Measurements from ENCODE around the gene ARHGEF26.

Gene ARHGEF26

GRCh38 chr3:154144825-154145465 is 23.8 kb downstream of the ARHGEF26 start:
- in situ Hi-C loops (cut with MboI; ENCODE audit: low pct_unique_long_range_greater_than_20kb, low sequenced_read_pairs, unreplicated experiment): no loop called here
- no peak for DNase-seq (ENCODE audit: low spot score)
- TF ChIP-seq, protein P1, sequence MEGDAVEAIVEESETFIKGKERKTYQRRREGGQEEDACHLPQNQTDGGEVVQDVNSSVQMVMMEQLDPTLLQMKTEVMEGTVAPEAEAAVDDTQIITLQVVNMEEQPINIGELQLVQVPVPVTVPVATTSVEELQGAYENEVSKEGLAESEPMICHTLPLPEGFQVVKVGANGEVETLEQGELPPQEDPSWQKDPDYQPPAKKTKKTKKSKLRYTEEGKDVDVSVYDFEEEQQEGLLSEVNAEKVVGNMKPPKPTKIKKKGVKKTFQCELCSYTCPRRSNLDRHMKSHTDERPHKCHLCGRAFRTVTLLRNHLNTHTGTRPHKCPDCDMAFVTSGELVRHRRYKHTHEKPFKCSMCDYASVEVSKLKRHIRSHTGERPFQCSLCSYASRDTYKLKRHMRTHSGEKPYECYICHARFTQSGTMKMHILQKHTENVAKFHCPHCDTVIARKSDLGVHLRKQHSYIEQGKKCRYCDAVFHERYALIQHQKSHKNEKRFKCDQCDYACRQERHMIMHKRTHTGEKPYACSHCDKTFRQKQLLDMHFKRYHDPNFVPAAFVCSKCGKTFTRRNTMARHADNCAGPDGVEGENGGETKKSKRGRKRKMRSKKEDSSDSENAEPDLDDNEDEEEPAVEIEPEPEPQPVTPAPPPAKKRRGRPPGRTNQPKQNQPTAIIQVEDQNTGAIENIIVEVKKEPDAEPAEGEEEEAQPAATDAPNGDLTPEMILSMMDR (IDR thresholded peaks at IDR 0.05; ENCODE audit: extremely low read depth, insufficient read depth, missing control alignments): no peak

GRCh38 chr3:154148541-154148940 is 27.4 kb downstream of the ARHGEF26 start:
- in situ Hi-C loops (cut with MboI; ENCODE audit: low pct_unique_long_range_greater_than_20kb, low sequenced_read_pairs, unreplicated experiment): no loop called here

DNA sequence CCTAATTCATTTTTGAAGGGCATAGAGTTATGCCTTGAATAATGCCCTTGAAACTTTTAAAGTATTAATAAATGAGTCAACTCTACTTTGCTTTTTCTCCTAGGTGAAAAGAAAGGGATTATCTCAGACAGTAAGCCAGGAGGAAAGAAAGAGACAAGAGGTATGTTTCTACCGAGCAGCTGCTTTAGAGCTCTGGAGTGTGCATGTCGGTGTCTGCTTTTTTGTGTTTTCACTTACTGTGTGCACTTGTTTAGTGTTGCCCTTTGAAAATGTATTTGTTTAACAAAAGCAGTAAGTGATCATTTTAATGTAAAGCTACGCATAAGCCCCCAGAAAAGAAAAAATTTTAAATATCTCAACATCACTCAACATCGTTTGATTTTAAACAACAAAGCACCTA is 28.1 kb downstream of the ARHGEF26 start:
- in situ Hi-C loops (cut with MboI; ENCODE audit: low pct_unique_long_range_greater_than_20kb, low sequenced_read_pairs, unreplicated experiment): no loop called here
- DNase-seq (ENCODE audit: low spot score): no peak
- TF ChIP-seq, protein P1 (IDR thresholded peaks at IDR 0.05; ENCODE audit: extremely low read depth, insufficient read depth, missing control alignments): no peak

More at GRCh38 chr3:154148541-154148940, 27.4 kb downstream of the ARHGEF26 start:
- DNase-seq (ENCODE audit: low spot score): no peak
- TF ChIP-seq, protein P1 (IDR thresholded peaks at IDR 0.05; ENCODE audit: extremely low read depth, insufficient read depth, missing control alignments): no peak

- TF ChIP-seq, protein P1 (IDR thresholded peaks at IDR 0.05; ENCODE audit: extremely low read depth, insufficient read depth, missing control alignments): no peak
- in situ Hi-C loops (cut with MboI; ENCODE audit: low pct_unique_long_range_greater_than_20kb, low sequenced_read_pairs, unreplicated experiment): no loop called here
- DNase-seq (ENCODE audit: low spot score): no peak
Observed at GRCh38 chr3:154151969-154152368, 30.8 kb downstream of the ARHGEF26 start.

DNA sequence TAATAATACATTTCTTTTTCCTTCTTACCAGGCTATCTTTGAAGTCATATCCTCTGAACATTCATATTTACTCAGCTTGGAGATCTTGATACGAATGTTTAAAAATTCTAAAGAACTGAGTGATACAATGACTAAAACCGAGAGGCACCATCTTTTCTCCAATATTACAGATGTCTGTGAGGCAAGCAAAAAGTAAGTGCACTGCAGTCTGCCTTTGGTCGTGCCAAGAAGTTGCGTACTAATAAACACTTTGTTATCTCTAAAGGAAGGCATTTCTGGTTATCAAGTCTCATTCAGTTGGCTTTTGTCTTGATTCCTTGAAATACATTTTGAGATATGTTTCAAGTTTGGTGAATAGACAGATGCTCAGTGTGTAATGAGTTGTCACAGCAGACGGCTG is 31.6 kb downstream of the ARHGEF26 start:
- TF ChIP-seq, protein P1 (IDR thresholded peaks at IDR 0.05; ENCODE audit: extremely low read depth, insufficient read depth, missing control alignments): no peak
- DNase-seq (ENCODE audit: low spot score): no peak
- in situ Hi-C loops (cut with MboI; ENCODE audit: low pct_unique_long_range_greater_than_20kb, low sequenced_read_pairs, unreplicated experiment): no loop called here

DNA sequence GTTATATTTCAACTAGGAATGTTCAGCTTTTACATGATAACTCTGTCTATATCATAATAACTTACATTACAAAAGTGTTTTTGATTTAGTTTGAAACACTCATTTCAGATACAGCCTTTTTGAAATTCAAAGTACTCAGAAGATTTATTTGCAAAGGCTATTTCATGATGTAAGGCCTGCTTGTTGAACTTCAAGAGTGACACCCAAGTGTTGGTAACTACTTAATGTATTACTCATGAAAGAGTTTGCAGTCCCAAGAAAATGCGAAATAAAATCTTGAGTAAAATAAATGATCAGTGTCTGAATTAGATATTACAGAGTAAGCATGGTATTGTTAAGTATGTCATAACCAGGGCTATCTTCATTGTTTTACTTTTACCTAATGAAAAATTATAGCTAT is 35.3 kb downstream of the ARHGEF26 start:
- in situ Hi-C loops (cut with MboI; ENCODE audit: low pct_unique_long_range_greater_than_20kb, low sequenced_read_pairs, unreplicated experiment): no loop called here
- TF ChIP-seq, protein P1 (IDR thresholded peaks at IDR 0.05; ENCODE audit: extremely low read depth, insufficient read depth, missing control alignments): no peak
- DNase-seq (ENCODE audit: low spot score): no peak
